ENCODE measurements around the gene EPG5.
A peak's percentile ranks its signal among the peaks of the same experiment; 100 is the strongest.
"Not testable (repeated sequence)": the region's sequence is repeated elsewhere in the genome, so short reads cannot be mapped to it uniquely, and the experiment has no call there.

EPG5 gene

GRCh38 chr18:45836242-45837205 is 130.6 kb downstream of the EPG5 start:
- no peak for DNase-seq

- DNase-seq: no peak
These were observed 132.0 kb downstream of the EPG5 start for GRCh38 chr18:45835057-45835636.

GRCh38 chr18:45834306-45834705 is 132.8 kb downstream of the EPG5 start:
- DNase-seq: no peak

GRCh38 chr18:45833846-45834245 is 133.3 kb downstream of the EPG5 start:
- DNase-seq: no peak

DNA sequence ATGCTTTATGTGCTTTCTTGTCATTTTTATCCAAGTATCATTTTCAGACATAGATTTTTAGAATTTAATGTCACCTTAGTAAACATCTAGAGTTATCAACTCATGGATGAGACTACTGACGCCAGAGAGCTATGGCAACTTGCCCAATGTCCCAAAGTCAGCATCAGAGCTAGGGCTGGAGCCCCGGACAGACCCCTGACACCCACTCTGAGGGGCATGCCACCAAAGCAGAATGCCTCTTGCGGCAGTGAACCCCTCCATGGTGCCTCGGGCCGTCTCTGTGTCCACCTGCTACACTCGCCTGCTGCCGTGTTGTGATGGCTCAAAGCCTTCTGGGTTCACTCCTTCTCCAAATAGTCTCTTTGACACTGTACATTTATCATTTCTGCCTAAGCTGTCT is 136.2 kb downstream of the EPG5 start:
- DNase-seq: no peak

GRCh38 chr18:45829855-45830254 is 137.3 kb downstream of the EPG5 start:
- no peak for DNase-seq

DNA sequence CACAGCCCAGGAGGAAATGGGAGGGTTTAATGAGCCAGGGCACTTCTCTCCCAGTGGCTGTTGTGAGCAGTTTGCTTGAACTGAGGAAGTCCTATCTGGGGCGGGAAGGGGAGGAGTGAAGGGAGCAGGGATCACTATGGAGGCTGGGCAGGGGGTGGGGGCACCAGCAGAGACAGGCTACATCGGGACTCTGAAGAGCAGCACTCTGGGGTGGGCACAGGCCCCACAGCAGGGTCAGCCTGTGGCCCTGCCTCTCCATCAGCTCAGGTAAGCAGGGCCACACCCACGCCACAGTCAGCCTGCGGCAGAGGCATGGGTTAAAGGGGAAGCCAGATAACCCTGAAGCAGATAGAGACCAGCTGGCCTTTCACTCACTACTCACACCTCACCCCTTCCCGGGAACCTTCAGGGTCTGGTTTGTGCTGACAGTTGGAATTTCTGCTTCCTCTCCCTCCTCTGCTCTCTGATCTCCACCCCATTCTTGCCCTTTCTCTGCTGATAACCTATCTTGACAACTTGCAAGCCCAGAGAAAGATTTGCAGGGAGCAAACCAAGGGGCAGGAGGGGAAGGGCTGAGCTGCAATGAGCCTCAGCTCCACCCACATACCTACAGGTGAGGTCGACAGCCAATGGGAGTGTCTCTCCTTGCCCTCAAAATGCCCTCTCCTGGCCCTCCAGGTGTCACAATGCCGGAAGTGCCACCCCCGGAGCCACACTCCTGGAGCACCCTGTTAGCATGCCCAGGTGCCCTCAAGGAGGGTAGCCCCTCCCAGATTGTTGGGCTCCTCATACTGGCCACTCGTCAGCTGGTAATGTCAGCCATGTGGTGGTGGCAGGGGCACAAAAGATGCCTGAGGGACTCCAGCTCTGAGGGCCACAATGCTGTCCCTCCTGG is 138.0 kb downstream of the EPG5 start:
- DNase-seq: peak; percentile 20

- not testable (repeated sequence) for DNase-seq
These were observed 140.4 kb downstream of the EPG5 start for GRCh38 chr18:45826716-45827115.

DNA sequence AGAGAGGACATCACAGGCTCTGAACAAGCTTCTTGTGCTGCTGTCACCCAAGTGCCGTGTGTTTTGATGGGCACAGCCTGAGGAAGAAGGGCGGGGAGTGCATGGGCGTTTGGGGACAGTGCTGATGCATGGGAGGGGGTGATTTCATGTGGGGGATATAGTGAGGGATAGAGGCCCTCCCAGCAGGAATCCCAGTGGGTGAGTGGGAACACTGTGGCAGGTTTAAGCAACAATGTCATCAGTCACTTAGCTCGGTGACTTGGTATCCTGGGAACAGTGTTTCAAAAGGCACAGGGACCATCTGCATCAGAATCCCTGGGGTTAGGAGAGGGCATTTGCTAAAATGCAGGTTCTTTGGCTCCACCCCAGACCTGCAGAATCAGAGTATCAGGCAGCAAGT is 141.0 kb downstream of the EPG5 start:
- no peak for DNase-seq

DNA sequence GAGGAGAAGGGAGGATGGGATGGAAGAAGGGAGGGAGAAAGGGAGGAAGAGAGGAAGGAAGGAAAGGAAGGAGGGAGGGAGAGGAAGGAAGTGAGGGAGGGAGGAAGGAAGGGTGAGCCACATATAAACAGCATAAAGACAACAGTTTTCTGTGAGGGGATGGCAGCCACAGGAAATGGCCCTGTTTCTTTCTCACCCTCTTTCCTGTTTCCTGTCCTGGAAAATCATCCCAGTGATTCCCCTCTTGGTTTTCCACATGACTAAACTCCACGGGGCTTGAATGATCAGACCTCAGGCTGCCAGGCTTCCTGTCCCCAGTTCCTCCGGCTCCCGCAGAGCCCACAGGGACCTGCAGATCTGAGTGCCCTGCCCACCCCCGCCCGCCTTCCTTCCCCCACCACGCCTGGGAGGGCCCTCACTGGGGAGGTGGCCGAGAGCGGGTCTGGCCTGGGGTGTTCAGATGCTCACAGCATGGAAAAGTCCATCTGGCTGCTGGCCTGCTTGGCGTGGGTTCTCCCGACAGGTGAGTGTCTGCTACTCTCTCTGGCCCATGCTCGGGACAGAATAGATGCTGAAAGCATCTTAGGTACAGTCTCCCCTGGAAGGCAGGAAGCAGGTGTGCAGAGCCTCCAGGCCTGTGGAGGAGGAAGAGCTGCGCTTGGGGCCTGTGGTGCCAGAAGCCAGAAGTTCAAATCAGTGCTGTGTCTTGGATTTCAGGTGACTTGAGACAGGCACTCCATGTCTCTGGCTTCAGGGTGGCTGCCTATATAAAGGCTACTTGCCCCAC is 141.7 kb downstream of the EPG5 start, which contains the start of gene SIGLEC15:
Gene SIGLEC15 (plus strand): TSS at position 418 of the 787 bp plus-strand sequence. CDS start 54 bp downstream, at position 472.
- no peak for DNase-seq

GRCh38 chr18:45821711-45822110 is 145.4 kb downstream of the EPG5 start:
- no peak for DNase-seq

- DNase-seq: no peak
These were observed 146.1 kb downstream of the EPG5 start for GRCh38 chr18:45821026-45821425.

DNA sequence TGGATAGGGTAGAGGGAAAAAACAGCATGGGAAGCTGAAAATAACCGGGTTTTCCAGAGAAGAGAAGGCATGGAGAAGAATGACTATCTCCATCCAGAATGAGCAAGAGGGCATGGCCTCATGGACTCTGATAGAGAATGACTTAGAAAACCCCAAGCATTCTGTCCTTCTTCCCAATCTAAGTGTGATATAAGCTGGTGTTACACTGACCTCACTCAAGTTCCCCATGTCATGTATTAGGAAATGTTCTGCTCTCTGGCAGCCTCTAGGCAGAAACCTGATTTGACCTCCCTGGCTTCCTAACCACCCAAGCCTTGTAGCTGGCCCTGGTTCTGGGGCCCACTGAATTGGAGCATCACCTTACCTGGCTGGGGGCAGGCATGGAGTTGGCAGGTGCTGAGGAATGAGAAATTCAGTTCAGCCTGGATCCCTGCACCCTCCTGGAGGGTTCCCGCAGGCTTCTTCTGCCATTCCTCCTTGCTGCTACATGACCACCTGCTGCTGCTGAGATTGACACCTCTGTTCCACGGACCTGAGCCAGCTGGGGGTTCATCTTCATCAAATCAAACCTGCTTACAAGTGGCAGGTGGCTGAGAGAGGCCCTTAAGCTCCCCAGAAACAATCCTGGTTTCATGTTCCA is 146.9 kb downstream of the EPG5 start:
- no peak for DNase-seq

DNA sequence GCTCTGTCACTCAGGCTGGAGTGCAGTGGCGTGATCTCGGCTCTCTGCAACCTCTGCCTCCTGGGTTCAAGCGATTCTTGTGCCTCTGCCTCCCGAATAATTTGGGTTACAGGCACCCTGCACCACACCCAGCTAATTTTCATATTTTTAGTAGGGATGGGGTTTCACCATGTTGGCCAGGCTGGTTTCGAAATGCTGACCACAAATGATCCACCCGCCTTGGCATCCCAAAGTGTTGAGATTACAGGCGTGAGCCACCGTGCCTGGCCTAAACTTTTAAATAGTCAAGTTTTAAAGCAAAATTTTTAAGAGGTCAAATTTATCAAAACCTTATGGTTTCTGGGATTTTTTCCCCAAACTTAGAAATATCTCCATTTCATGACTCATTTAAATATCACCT is 148.4 kb downstream of the EPG5 start:
- not testable (repeated sequence) for DNase-seq

GRCh38 chr18:45817543-45817942 is 149.6 kb downstream of the EPG5 start:
- no peak for DNase-seq

DNA sequence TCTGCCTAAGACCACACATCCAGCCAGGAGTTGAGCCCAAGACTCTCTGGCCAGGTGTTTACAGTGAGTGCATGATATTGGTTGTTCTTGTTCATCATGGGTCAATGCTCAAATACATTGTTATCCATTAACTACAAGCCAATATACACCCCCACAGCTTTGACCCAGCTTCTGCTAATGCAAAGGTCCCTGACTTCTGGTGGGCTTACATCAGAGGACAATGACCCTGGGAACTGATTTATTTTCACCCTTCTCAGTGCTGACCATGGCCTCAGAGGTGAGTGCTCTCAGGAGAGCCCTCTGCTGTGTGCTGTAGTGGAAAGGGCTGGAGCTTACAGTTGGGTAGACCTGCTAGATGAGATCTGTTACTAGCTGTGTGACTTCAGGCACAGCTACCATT is 152.4 kb downstream of the EPG5 start:
- DNase-seq: not testable (repeated sequence)

DNA sequence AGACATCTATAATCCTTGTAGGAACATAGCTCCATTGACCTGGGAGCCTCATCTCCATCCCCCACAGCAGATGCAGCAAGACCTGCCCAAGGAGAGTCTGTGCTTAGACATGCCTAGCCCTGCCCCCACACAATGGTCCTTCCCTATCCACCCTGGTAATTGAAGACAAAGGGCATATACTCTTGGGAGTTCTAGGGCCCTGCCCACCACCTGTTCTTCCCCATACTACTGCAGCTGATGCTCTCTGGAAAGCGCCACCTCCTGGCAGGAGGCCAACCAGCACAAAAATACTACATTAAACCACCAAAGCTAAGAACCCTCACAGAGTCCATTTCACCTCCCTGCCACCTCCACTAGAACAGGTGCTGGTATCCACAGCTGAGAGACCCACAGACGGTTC is 160.0 kb downstream of the EPG5 start:
- peak; percentile 21 for DNase-seq

DNA sequence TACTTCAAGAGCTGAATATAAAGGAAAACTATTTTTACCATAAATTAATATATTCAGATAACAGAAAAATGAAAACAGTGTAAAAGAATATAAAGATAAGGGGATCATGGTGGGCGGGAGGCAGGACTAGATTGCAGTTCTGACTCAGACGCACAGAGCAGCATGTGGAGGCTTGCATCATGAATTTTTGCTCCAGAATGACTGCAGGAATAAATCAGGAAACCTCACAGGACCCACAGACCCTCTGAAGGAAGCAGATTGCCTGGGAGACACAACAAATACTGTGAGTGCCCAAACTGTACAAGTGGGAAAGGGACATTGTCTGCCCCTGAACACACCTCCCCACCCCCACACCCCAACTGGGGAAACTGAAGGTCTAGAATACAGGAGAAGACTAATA is 160.9 kb downstream of the EPG5 start:
- no peak for DNase-seq

DNA sequence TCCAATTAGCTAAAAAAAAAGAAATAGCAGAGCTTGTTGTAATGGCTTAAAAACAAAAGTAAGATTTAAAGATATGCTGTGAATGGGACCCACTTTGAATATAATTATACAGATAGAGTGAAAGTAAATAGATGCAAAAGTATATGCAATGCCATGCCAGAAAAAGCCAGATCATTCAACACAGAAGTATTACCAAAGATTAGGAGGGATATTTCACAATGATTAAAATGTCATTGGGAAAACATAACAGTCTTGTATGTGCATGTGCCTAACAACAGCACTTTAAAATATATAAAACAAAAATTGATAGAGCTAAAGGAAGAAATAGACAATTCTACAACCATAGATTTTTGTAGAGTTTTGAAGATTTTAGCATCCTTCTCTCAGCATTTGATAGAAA is 161.6 kb downstream of the EPG5 start:
- DNase-seq: no peak

DNA sequence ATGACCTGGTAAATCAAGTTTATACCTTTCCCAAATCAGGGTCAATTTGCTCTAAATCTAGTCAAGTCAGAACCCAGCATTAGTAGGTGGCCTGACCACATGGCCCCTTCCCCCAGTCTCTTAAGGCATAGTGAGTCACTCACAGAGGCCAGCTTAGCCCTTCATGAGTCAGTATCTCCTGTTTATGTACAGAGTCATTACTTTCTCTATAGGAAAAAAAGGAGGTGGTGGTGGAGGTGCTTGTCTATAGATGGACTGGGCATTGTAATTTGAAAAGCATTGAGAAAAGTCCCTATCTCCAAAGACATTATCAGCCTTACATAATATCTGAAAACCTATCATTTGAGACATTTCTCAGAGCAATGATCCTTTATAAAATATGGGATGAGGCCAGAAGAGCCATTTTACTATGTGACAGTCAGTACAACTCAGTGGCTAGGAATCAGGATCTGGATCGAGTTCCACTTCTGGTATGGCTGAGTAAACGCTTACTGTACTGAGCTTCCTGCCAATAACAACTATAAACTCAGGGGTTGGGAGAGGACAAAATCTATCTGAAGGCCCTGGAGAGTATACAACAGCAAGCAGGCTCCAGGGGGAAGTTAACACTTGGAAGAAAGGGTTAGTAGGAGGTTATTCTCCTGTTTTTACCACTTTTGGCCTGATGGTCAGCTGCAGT is 164.2 kb downstream of the EPG5 start:
- DNase-seq: no peak

DNA sequence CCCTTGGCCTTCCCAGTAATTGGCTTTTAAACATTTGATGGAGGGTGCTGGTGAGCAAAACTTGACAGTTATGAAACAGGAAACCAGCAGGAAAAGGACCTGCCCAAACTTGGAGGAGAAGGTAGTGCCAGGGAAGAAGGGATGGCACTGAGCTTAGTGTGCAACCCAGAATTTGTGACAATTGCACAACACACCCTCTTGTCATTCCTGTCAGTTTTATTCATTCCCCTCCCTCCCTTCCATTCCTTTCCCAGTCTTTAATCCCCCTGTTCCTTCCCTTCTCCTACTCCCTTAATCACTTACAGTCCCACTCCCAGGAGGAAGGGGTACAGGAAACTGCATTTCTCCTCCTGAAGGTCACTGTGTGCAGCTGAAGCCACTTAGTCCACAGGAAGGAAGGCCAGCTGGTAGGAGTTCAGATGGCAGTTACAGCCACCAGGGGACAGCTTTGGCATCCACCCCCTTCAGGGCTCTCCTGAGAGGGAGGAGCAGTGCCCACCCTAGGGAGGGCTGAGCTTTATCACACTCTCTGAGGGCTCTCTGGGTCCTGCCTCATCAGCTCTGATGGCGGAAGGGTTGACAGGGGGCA is 165.6 kb downstream of the EPG5 start:
- no peak for DNase-seq
